ENCODE measurements around the gene AGPAT2.
A peak's percentile ranks its signal among the peaks of the same experiment; 100 is the strongest.

The AGPAT2 gene

DNA sequence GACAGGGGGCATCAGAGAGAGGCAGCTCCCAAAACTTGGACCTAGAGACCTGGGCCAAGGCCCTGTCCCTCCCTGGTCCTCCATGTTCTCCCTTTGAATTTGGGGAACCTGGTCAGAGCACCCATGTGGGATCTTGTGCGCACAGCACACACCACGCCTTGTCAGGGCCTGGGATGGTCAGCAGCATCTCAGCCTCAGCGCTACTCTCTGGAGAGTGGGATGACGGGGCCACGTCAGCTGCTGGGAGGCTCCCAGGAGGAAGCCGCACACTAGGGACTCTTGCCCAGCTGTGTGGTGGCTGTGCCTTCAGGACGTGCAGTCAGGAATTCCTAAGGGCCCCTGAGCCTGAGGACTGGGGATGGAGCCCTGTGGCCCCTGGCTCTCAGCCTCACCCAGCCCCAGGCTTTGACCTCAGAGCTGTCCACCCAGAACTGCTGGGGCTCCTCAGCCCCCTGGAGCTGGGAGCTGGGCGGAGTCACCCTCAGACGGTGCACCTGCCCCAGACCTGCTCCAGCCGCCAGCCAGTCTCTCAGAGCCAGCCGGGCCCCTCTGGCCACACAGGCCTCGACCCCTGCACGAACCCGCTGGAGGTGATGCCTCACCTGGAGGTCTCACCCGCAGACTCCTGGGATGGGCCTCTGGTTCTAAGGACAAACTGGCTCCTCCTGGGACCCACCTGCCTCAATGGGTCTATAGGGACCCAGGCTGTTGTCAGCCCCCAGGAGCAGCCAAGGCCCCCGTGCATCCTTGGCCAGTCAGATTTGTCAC, 62.9 kb downstream of the AGPAT2 start:
- no peak overlapping the region for H3K4me3 ChIP-seq (ENCODE audit: low read depth in 1 of 2, low read length in 1 of 2)
- peaks cover 26% of the 10 kb centered on the region for H3K27me3 ChIP-seq
- H3K27ac ChIP-seq, result peak overlapping the region; percentile 61
- H3K4me1 ChIP-seq (ENCODE audit: control insufficient read depth in 1 of 2, insufficient read depth in 1 of 2, low read depth in 1 of 2, low read length in 1 of 2), result peaks cover 62 to 87% of the 10 kb centered on the region in 2 experiments
- H3K9me3 ChIP-seq, result no peaks in the 10 kb centered on the region
- TF ChIP-seq, protein P1, sequence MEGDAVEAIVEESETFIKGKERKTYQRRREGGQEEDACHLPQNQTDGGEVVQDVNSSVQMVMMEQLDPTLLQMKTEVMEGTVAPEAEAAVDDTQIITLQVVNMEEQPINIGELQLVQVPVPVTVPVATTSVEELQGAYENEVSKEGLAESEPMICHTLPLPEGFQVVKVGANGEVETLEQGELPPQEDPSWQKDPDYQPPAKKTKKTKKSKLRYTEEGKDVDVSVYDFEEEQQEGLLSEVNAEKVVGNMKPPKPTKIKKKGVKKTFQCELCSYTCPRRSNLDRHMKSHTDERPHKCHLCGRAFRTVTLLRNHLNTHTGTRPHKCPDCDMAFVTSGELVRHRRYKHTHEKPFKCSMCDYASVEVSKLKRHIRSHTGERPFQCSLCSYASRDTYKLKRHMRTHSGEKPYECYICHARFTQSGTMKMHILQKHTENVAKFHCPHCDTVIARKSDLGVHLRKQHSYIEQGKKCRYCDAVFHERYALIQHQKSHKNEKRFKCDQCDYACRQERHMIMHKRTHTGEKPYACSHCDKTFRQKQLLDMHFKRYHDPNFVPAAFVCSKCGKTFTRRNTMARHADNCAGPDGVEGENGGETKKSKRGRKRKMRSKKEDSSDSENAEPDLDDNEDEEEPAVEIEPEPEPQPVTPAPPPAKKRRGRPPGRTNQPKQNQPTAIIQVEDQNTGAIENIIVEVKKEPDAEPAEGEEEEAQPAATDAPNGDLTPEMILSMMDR (IDR thresholded peaks at IDR 0.05), result no peak
- H3K36me3 ChIP-seq, result no peaks in the 10 kb centered on the region

DNA sequence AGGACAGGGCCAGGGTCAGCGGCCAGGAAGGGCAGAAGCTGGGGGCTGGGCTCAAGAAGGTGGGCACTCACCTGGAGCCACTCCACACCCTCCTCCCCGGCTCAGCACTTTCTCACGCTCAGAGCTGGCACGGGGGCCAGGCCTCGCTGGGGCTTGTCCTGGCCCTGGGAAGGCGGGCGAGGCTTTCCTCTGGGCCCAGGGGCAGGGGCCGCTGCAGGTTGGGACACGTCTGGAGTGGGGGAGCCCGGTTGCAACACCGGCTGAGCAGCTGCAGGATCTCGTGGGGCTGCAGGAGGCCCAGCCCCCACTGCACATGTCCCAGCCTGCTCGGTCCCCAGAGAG, 63.4 kb downstream of the AGPAT2 start:
- Histone ChIP-seq H3K9me3 (no peaks in the 10 kb centered on the region), H3K27me3 (peaks cover 20% of the 10 kb centered on the region), H3K36me3 (no peaks in the 10 kb centered on the region), H3K4me3 (ENCODE audit: low read depth in 1 of 2, low read length in 1 of 2) (no peak overlapping the region), H3K4me1 (ENCODE audit: control insufficient read depth in 1 of 2, insufficient read depth in 1 of 2, low read depth in 1 of 2, low read length in 1 of 2) (peaks cover 67 to 87% of the 10 kb centered on the region in 2 experiments), H3K27ac (peak overlapping the region; percentile 23)
- TF ChIP-seq, protein P1 (IDR thresholded peaks at IDR 0.05), result no peak
